Measurements from ENCODE around the gene MYMK.
A peak's percentile ranks its signal among the peaks of the same experiment; 100 is the strongest.

MYMK gene

DNA sequence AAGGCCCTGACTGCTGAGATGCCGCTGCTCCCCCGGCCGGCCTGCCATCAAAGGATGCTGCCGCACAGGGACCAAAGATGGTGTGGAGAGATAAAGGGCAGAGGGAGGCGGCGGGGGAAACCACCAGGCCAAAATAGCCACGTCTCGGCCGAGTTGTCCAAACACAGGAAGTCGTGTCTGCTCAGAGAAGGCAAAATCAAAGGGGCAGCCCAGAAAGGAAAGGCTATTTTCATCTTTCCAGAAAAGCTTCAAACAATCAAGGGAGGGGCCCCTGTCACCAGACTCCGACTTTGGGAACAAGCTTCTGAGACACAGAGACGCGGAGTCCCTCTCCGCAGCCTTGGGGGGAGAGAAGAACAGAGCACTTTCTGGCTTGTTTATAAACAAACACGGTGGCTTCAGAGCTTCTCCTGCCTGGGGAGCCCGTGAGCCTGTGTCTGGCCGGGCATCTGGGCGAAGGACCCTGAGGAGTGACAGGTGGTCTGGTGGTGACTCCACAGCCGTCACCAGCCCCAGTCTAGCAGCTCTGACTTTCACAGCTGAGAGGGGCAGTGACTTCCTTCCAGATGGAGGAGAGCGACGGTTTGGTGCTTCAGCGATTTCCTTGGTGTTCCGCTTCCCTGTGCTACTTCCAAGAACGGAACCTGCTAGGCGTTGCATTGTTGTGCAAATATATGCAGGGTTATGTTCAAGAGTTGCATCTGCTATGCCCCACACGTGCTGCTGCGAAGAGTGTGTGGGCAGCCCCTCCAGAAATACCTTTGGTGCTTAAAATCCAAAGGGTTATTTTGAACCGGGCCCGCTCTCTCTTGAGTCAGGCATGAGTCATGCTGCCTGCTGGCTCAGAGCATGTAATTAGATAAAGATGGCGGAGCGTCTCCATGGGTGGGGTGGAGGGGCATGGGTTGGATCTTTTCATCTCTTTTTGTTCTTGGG lies 33.7 kb upstream of the MYMK start:
- peak; percentile 68 to 71 for DNase-seq (ENCODE audit: low read depth in 2 of 2)

DNA sequence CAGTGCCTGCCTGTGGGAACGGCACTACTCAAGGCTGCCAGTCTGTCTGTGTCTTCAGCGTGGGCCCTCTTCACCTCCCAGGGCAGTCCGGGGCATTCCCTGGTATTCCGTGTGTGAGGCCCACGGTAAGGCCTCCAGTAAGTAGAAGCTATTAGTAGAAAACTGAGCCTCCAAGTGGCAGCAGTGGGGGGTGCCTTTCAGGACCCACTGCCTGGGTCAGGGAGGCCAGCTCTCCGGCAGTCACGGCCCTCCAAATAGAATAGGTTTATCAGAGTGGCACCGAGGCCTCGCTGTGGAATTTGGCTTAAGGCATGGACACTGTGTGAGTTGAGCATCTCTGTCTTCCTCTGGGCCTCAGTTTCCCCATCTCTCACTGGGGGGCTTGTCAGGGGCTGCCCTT lies 32.8 kb upstream of the MYMK start:
- DNase-seq (ENCODE audit: low read depth in 2 of 2), result no peak

DNA sequence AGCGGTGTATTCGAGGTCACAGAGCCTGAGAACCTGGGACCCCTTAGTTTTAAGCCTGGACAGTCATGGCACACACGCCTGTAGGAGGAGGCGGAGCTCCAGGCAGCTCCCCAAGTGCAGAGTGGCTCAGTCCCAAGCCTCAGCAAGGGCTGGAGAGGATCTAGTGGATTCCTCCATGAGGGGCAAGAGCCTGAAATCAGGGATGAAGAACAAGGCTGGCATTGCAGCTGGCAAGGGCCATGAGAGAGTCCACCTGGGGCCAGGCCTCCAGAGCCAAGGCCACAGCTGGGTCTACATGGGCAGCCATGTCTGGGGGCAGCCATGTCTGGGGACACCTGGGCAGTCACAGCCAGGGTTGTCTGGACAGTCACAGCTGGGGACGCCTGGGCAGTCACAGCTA lies 31.6 kb upstream of the MYMK start:
- DNase-seq (ENCODE audit: low read depth in 2 of 2), result no peak

DNA sequence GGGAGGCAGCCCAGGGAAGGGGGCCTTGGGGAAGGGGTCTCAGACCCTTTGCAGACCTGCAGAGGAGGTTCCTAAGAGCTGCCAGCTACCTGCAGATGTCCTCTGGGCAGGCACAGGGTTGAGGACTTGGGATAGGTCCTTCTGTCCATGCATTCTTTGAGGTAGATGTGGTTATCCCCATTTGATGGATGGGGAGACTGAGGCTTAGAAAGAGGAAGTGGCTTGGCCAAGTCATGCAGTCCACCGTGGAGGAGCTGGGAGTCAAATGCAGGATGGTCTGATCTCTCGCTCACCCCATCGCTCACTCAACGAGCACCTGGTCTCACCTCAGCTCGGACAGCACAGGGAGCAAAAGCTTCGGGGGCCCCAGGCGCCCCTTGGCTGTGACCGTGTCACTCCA lies 30.0 kb upstream of the MYMK start:
- DNase-seq (ENCODE audit: low read depth in 2 of 2), result no peak

DNA sequence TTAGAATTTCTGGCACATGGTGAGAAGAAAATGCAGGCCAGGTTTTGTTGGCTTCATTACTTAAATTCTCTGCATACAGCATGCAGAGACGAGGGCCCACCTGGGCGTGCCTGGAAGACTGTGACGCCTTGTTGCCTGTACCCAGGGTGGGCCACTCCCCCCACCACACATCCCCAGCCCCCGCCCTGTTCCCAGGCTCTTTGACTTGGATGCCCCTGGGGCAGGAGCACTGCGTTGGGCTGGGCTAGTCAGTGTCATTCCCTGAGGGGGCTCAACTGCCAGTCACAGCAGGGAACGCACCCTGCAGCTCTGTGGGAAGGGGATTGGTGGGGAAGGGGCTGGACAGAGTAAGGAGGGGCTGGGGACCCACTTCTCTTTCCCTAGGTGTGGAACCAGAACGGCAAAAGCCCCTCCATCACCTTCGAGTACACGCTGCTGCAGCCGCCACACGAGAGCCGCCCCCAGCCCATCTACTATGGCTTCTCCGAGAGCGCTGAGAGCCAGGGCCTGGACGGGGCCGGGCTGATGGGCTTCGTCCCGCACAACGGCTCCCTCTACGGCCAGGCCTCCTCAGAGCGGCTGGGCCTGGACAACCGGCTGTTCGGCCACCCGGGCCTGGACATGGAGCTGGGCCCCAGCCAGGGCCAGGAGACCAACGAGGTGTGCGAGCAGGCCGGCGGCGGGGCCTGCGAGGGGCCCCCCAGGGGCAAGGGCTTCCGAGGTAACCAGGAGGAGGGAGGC lies 29.4 kb upstream of the MYMK start:
- DNase-seq (ENCODE audit: low read depth in 2 of 2), result no peak

DNA sequence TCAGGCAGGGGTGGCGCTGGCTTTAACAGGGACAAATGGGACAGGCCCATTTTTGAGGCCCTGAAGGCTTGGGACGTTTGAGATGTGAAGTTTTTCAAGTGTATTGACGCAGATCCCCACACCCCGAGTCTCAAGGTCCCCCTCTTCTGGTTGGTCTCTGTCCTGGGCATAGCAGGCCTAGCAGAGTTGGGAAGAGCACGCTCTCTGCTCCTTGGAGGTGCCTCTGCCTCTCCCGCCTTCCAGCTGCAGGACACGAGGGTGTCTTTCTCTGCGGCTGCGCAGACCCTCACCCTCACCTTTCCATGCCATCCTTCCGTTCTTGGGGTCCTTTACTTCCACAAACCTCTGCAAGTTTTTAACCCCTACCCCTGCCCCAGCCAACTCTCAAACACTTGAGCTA lies 28.4 kb upstream of the MYMK start:
- DNase-seq (ENCODE audit: low read depth in 2 of 2), result no peak

DNA sequence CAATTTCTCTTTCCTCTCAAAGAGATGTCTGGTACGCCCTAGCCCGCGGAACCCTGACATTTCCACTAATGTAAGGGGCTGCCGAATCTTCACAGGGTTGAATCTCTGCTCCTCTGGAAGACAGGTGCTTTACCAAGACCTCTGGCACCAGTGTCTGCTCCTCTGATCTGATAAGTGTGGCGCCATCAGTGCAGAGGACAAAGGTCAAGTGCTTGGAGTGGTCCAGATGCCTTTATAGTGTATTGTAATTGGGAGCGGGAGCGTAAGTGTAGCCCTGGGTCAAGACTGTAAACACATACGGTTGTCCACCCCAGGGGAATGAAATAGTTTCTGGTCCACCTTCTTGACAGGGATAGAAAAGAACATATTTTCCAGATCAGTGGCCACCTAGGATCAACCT lies 27.5 kb upstream of the MYMK start:
- DNase-seq (ENCODE audit: low read depth in 2 of 2), result no peak

DNA sequence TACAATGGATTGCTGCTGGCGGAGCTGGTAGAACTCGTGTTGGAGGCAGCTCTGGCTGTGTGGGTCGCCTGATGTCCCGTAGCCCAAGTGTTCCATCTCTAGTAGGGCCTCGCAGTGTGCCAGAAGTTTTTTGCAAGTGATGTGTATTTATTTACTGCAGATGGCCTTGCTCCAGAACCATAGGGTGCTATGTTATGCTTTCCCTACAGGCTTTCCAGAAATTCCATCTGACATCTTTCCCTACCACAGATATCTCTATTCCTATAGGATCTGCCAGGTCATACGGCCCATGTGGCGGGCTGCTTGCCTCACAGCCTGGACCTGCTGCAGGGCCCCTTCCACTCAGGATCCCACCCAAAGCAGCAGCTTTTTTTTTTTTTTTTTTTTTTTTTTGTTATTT lies 26.7 kb upstream of the MYMK start:
- no peak for DNase-seq (ENCODE audit: low read depth in 2 of 2)

DNA sequence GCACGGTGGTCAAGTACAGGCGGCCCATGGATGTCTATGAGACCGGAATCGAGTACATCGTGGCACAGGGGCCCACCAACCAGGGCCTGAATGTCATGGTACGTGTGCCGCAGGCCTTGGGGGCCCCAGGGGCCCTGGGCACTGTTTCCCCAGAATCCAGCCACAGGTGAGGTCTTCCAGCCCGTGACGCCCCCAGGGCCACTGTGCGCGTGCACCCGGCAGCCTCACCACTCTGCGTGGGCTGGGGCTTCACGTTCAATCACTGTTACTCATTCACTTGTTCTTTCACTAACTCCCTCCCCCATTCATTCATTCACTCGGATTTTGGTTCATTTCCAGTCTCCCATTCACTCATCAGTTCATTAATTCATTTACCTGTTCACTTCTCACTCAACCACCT lies 22.4 kb upstream of the MYMK start:
- DNase-seq (ENCODE audit: low read depth in 2 of 2), result no peak

DNA sequence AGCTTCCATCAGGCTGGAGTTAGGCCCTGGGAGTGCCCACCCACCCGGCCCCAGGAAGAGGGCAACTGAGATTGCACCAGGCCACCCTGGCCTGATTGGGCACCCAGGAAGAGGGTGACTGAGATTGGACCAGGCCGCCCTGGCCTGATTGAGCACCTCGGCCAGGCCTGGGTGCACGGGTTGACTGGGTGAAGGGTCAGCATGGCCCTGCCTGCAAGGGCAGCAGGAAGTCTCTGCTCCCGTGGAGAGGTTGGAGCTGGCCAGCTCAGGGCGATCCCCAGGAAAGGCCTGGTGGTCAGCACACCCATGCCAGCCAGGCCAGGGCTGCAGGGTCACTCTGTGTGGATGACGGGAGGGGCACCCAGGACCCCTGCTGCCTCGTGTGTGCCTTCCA lies 21.5 kb upstream of the MYMK start:
- DNase-seq (ENCODE audit: low read depth in 2 of 2), result no peak

DNA sequence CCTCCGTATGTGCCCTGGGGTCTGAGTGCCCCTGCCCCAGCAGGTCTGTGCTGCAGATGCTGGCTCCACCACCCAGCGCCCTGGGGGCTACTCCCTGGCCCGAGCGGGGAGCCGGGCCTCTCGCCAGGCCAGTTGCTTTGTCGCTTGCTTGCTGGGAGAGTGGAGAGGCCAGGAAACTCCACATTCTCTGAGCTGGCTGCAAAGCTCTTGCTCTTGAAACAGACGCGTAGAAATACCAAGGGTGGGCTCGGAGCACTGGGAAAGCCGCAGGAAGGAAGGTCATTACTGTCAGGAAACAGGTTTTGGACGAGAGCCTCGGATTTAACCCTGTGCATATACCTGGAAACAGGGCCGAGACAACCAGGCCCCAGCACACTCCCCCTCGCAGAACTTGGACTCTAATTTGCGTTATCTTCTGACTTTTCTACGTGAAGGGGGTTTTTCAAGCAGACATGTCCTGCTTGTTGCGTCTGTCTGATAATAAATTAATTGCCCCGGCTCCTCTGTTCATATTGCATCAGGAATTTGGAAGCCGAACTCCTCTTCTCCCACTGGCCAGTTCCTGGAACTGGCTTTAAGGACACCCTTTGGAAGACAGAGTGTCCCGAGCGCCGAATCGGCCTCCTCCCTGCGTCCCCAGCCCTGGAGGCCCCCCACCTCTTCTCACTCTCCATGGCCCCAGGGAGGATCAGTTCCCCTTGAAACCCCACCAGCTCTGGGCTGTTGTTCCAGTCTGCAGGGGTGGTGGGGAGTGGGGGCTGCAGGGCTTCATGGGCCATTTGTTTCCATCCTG lies 20.9 kb upstream of the MYMK start:
- DNase-seq (ENCODE audit: low read depth in 2 of 2), result no peak

DNA sequence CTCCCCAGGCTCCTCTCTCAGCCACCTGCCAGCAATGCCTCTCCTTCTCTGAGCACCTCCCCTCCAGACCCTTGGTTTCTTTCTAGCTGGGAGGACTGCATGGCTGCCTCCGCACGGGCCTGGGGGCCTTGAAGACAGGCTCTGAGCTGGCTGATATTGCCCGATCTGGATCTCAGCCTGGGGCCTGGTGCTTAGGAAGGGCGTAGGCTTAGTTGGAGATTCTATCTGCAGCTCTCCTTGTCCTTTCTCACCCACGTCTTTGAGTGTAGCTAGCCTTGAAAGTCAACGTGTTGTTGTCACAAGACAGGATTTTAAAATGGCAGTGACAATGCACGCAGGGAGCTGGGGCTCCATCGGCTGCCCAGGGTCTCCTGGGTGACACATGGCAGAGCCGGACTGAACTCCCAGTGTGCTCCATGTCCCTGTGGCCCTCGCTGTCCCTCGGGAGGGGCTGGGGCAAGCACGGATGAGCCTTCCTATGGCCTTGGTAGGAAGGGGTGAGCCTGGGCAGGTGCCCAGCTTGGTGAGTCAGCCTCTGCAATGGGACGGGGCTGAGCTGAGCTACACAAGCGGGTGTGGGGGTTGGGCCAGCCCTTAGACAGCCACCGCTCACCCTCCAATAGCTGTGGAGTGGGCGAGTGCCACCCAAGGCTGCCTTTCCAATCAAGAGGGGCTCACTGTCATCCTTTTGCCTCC lies 19.2 kb upstream of the MYMK start:
- DNase-seq (ENCODE audit: low read depth in 2 of 2), result no peak

DNA sequence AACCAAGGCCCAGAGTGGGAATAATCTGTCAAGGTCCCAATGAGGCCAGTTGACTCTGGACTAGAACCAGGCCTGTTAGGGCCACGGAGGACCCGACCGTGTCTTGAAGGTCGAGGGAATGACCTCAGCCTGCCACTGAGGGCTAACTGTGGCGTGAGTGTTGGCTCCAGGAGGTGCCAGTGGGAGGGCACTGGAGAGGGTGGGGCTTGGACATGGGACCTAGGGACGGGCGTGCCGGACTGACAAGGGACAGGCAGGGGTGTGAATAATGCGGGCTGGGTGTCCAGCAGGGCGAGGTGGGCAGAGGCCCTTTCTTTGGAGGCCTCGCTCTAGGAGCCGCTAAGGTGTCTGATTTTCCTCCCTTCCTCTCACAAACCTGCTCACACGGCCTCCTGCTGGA lies 17.2 kb upstream of the MYMK start:
- DNase-seq (ENCODE audit: low read depth in 2 of 2), result no peak

DNA sequence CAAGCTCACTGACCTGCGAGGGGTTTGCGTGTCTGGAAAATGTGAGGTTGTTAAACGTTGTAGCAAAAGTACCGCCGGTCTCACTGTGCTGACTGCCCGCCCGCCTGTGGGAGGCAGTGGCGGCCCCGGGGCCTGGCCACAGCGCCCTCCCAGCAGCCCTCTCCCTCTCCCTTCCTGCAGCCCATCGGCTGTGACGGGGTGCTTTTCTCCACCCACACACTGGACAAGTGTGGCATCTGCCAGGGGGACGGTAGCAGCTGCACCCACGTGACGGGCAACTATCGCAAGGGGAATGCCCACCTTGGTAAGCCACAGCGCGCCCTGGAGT lies 15.9 kb upstream of the MYMK start:
- no peak for DNase-seq (ENCODE audit: low read depth in 2 of 2)

DNA sequence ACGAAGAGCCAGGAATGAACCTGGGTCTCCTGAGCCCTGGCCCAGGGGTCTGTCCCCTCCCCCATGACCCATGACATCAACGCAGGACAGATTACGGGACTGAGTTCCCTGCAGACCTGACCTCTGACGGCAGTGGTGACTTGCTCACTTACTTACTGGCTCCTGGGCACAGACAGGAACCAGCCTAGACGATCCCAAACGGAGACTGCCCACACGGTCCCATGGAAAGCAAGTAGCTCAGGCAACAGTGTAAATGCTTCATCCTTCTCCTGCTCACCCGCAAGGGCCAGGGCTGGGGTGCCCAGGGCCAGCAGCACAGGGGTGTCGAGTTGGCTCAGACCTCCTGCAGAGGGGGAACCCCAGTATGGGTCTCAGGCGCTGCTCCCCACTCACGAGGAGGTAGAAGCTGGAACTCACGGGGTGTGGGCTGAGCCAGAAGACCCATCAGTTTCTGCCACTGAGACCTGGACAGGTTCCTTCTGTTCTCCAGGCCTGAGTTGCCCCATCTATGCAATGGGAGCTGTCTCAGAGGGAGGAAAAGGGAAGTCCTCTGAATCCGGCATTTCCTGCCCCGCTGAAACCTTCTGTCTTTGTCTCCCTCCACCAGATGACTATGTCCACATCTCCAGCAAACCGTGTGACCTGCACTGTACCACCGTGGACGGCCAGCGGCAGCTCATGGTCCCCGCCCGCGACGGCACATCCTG lies 15.4 kb upstream of the MYMK start:
- DNase-seq (ENCODE audit: low read depth in 2 of 2), result no peak

DNA sequence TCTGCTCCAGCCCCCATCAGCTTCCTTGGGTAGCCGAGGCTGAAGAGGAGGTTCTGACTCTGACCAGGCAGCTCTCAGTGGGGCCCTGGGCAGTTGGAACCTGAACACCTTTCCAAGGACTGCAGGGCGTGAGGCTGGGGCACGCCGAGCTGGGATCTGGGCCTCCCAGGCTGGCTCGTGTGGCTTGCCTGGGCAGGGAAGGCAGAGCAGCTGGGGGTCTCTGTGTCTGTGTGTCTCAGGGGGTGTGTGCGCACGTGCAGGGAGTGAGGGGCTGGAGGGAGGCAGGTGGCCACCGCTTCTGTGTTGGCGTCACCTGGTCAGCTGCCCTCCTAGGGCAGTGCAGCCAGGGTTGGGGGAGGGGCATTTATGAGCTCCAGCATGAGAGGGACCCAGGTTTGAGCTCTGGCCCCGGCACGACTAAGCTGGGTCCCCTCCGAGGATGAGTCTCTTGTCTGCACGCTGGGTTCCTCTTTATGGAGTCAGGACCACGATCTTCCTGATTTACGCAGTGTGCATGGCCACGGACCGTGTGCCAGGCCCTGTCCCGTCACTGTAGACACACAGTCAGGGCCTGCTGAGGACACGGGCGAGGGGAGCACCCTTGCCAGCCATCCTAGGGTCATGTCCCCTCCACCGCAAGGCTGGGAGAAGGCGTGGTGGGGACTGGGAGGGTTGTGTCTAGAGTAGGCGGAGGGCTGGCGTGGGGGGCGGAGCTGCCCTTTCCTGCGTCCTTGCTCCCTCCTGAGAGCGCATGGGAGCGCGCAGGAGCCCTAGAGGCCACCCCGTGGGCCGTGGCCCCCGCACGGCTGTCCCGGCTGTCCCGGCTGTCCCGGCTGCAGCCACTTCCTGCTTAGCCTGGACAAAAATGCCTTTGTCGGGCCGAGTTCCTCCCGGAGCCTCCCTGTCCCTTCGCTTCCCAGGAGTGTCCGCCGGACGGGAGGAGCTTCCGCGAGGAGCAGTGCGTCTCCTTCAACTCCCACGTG lies 14.4 kb upstream of the MYMK start:
- DNase-seq (ENCODE audit: low read depth in 2 of 2), result no peak

DNA sequence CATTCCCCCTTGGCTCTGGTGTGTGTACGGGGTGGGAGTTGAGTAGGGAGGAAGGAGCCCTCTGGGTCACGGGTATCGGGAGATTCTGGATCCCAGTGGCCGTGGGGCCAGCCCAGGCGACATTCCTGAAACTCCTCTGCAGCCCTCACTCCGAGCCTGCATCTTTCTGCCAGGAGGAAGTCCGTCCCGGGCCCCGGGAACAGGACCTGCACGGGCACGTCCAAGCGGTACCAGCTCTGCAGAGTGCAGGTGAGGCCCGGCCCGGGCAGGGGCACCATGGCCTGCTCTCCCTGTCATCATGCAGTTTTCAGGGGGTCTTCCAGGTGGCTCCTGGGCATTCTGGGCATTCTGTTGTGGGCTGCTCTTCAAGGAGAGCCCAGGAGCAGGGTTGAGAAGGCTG lies 13.4 kb upstream of the MYMK start:
- no peak for DNase-seq (ENCODE audit: low read depth in 2 of 2)

DNA sequence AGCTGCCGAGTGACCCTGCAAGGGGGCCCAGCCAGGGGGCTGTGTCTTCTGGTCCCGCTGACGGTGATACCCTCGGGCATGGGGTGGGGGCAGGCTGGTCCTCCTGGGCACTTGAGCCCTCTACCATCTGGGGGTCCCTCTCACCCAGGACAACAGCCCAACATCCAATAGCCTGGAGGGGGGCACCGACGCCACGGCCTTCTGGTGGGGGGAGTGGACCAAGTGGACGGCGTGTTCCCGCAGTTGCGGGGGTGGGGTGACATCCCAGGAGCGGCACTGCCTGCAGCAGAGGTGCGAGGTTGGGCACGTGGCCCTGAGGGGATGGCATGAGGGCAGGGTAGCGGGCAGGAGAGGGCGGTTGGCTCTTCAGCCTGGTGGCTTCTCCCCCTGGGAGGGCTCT lies 12.5 kb upstream of the MYMK start:
- DNase-seq (ENCODE audit: low read depth in 2 of 2), result no peak

DNA sequence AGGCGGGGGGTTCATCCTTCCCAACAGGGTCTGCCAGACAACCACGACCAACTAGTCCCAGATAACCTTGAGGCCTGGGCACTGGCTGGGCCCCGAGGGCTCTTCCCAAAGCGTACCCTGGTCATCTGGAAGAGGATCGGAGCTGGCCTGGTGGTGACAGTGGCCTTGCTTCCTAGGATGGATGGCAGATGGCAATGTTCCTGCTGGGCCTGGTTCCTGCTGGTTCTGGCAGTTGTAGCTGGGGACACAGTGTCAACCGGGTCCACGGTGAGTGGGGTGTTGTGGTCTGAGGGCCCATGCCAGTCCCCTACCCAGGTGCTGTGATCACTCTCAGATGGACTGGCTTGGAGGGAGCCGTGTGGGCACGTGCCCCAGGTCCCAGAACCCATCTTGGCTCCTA lies 11.8 kb upstream of the MYMK start:
- no peak for DNase-seq (ENCODE audit: low read depth in 2 of 2)

DNA sequence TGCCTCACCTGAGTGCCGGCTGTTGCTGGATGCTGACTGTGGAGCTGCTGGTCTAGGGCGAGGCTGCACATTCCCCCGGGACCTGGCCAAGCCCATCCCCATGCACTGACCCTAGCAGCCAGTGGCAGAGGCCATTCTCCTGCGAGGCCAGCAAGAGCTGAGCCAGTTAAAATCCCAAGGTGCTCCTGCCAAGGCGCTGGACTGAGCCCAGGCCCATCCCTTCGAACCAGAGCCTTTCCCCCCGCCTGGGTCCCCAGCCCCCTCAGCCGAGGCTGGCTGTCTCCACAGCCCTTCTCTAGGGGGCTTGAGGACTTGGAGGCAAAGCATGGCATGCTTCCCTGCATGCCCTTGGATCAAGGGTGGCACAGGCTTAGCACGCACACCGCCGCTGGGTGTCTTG lies 11.3 kb upstream of the MYMK start:
- DNase-seq (ENCODE audit: low read depth in 2 of 2), result no peak

Measured in fibroblast of skin of left biceps (primary cell).